Stimulated activated CD4-positive, alpha-beta T cell treated with anti-CD3 and anti-CD28 coated beads, Interleukin-15, amount 100 ng/mL, for 48 hours (primary cell): Measurements from ENCODE around the gene BCOR.

Source experiments
- DNase-seq, 2 donors: peaks; one replicate each; pipeline ENCODE4 v3.0.0-alpha.2; 2020; ENCODE audit warnings: low read depth in 2 of 2

The BCOR gene

GRCh38 chrX:40063555-40063954 lies 34.2 kb downstream of the BCOR start:
- no peak for DNase-seq

- DNase-seq = no peak
Measured at GRCh38 chrX:40062525-40063155, 35.1 kb downstream of the BCOR start.

- no peak for DNase-seq
Measured at GRCh38 chrX:40061871-40062524, 35.8 kb downstream of the BCOR start.

- DNase-seq = no peak
Measured at GRCh38 chrX:40061005-40061404, 36.8 kb downstream of the BCOR start.

- DNase-seq = no peak
Measured at GRCh38 chrX:40060356-40060845, 37.4 kb downstream of the BCOR start.

- DNase-seq = no peak
Measured at GRCh38 chrX:40058719-40059118, 39.0 kb downstream of the BCOR start.

GRCh38 chrX:40057405-40057804 lies 40.4 kb downstream of the BCOR start:
- DNase-seq = no peak

GRCh38 chrX:40056420-40056819 lies 41.3 kb downstream of the BCOR start:
- DNase-seq = no peak

GRCh38 chrX:40055495-40055894 lies 42.3 kb downstream of the BCOR start:
- no peak for DNase-seq

GRCh38 chrX:40054793-40055192 lies 43.0 kb downstream of the BCOR start:
- no peak for DNase-seq

- DNase-seq = no peak
Measured at GRCh38 chrX:40050532-40050931, 47.2 kb downstream of the BCOR start.

- DNase-seq = no peak
Measured at GRCh38 chrX:40049084-40049641, 48.6 kb downstream of the BCOR start.

- no peak for DNase-seq
Measured at GRCh38 chrX:40047485-40047884, 50.3 kb downstream of the BCOR start.

GRCh38 chrX:40043895-40044294 lies 53.9 kb downstream of the BCOR start:
- DNase-seq = no peak

- no peak for DNase-seq
Measured at GRCh38 chrX:40041915-40042314, 55.8 kb downstream of the BCOR start.

GRCh38 chrX:40040686-40041461 lies 56.9 kb downstream of the BCOR start:
- DNase-seq = no peak

GRCh38 chrX:40039887-40040286 lies 57.9 kb downstream of the BCOR start:
- DNase-seq = no peak

GRCh38 chrX:40037367-40037766 lies 60.4 kb downstream of the BCOR start:
- DNase-seq = no peak

- DNase-seq = no peak
Measured at GRCh38 chrX:40035726-40036125, 62.0 kb downstream of the BCOR start.

- DNase-seq = no peak
Measured at GRCh38 chrX:40031911-40032310, 65.8 kb downstream of the BCOR start.

- DNase-seq = no peak
Measured at GRCh38 chrX:40030205-40030604, 67.6 kb downstream of the BCOR start.

GRCh38 chrX:40022421-40022820 lies 75.3 kb downstream of the BCOR start:
- no peak for DNase-seq

- DNase-seq = no peak
Measured at GRCh38 chrX:40021647-40022046, 76.1 kb downstream of the BCOR start.
